ENCODE data around the gene MAGEF1.

- TF ChIP-seq POLR2A (IDR thresholded peaks at IDR 0.05): no peak
- no peak for TF ChIP-seq CTCF (IDR thresholded peaks at IDR 0.05)
Measured at GRCh38 chr3:184680385-184681345, 31.2 kb downstream of the MAGEF1 start.
